Diencephalon (tissue), 1 donor: Measurements from ENCODE around the gene GAB1. TPM values are rescaled to one million over a fixed set of nuclear protein-coding genes. Genes with fewer than 3 reads are reported as not detected.

ENCODE experiments used
- small RNA-seq: library from RNA; depleted of rRNA; stranded (forward); fragments of <200 nt; gene quantifications from one replicate; pipeline ENCODE3, GENCODE V24; 2014
- total RNA-seq: library from RNA; depleted of rRNA; stranded (reverse); fragments of >200 nt; gene quantifications from one replicate; pipeline ENCODE4 v1.2.3, GENCODE V29; 2014

Gene GAB1
- total RNA-seq, result 34.6 TPM

DNA sequence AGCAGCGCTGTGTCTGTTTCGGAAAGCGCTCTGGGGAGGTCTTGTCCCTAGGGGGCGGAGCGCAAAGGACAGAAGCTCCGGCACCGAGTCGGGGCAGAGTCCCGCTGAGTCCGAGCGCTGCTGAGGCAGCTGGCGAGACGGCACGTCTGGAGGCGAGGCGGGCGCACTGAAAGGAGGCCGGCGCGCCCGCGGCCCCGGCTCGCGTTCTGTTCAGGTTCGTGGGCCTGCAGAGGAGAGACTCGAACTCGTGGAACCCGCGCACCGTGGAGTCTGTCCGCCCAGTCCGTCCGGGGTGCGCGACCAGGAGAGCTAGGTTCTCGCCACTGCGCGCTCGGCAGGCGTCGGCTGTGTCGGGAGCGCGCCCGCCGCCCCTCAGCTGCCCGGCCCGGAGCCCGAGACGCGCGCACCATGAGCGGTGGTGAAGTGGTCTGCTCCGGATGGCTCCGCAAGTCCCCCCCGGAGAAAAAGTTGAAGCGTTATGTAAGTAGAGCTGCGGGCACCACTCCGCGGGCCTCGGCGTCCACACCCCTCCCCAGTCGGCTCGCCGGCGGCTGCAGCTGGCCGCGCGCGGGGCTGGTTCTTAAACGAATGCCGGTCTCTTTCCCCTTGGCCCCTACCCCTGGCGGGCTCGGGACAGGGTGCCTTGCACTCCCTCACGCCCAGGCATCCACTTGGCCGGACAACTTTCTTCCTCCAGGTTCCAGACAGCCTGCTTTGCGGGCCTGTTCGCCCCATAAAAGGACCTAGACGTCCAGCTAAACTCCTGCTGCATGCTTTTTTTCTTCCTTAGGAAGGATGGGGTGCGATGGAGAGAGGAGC lies at the start of gene GAB1:
Gene GAB1 (plus strand): TSS at position 96 of the 819 bp plus-strand sequence. CDS start 313 bp downstream, at position 409.

DNA sequence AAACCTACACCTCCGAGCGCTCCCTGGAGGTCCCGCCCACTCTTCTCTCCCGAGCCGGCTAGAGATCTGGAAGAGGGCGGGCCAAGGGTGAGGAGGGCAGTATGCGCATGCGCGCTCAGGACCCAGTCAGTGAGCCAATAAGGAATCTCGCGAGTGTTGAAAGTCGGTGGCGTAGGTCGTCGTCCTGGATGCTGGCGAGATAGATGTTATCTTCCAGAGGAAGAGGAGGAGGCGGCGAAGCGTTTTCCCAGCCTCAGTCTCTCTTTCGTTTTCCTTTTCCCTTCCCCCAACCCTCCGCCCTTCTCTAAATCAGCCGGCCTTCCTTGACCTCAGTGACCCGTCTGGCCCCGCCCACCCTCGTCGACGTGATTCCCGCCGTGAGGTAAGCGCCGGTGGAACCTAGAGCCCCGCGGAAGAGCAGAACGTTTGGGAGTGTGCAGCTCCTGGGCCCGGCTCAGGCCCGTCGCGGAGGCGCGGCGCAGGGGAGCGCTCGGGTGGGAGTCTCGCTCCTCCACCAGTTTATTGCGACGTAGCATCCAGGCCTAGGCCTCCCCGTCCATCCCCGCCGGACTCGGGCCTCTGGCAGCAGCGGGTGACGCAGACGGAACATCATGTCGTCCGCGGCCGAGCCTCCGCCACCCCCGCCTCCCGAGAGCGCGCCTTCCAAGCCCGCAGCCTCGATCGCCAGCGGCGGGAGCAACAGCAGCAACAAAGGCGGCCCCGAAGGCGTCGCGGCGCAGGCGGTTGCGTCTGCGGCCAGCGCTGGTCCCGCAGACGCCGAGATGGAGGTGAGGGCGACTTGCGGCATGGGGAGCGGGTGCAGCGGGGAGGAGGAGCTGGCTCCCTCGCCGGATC lies 176.9 kb downstream of the GAB1 start, which contains the start of gene SMARCA5:
Gene SMARCA5 (plus strand): TSS at position 389 of the 855 bp plus-strand sequence. CDS start 223 bp downstream, at position 612.

Small RNA genes within 50 kb of the gene (small RNA-seq; reads per million reads assigned to genes)
- gene MIR3139, result not detected
- gene RF00019, result not detected

Other genes with a start within 250 kb of the GAB1 start
- 27.7 TPM for gene USP38, start 152.0 kb upstream of the GAB1 start, total RNA-seq
- 74.7 TPM for gene SMARCA5, start 176.8 kb downstream of the GAB1 start, total RNA-seq